ENCODE data around the gene KRTAP9-8.
"Not testable (repeated sequence)": the region's sequence is repeated elsewhere in the genome, so short reads cannot be mapped to it uniquely, and the experiment has no call there.

The KRTAP9-8 gene, protein sequence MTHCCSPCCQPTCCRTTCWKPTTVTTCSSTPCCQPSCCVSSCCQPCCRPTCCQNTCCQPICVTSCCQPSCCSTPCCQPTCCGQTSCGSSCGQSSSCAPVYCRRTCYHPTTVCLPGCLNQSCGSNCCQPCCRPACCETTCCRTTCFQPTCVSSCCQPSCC

GRCh38 chr17:41237949-41238437 lies at the start of gene KRTAP9-8:
TSS of gene KRTAP9-8 (plus strand) at chr17:41237999. CDS start at chr17:41238052, 53 bp downstream.
- DNase-seq (ENCODE audit: low read depth), result not testable (repeated sequence)

DNA sequence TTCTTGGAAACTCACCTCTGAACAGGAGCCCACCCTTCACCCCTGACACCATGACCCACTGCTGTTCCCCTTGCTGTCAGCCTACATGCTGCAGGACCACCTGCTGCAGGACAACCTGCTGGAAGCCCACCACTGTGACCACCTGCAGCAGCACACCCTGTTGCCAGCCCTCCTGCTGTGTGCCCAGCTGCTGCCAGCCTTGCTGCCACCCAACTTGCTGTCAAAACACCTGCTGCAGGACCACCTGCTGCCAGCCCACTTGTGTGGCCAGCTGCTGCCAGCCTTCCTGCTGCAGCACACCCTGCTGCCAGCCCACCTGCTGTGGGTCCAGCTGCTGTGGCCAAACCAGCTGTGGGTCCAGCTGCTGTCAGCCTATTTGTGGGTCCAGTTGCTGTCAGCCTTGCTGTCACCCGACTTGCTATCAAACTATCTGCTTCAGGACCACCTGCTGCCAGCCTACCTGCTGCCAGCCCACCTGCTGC lies 47.9 kb upstream of the KRTAP9-8 start, which contains the start of gene KRTAP9-1:
KRTAP9-1 (plus strand) TSS at position 51 of the 482 bp plus-strand sequence; CDS start at position 51, 0 bp downstream.
- not testable (repeated sequence) for DNase-seq (ENCODE audit: low read depth)

DNA sequence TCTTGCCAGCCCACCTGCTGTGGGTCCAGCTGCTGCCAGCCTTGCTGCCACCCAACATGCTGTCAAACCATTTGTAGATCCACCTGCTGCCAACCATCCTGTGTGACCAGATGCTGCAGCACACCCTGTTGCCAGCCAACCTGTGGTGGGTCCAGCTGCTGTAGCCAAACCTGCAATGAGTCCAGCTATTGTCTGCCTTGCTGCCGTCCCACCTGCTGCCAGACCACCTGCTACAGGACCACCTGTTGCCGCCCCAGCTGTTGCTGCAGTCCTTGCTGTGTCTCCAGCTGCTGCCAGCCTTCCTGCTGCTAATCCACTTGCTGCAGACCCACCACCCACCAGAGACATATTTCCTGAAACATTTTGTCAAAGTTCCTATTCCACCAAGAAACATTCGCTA lies 47.5 kb upstream of the KRTAP9-8 start:
- DNase-seq (ENCODE audit: low read depth), result no peak

DNA sequence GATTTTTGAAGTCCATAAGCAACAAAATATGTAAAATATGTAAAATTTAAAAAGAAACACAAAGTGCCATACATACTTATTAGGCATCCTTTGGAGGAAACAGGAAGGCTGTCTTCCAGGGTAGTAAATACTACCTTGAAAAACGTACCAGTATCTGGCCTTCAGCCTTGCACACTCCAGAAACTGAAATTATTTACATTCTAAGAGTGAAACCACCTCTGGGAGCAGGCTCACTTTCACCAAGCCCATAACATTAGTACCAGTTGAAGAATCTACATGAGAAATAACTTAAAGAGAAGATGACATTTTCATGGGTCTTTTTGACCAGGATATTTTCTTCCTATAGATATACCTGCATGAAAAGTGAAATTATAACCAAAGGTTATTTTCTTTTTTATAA lies 41.7 kb upstream of the KRTAP9-8 start:
- DNase-seq (ENCODE audit: low read depth), result no peak

- no peak for DNase-seq (ENCODE audit: low read depth)
Measured at GRCh38 chr17:41199421-41200078, 38.2 kb upstream of the KRTAP9-8 start.

DNA sequence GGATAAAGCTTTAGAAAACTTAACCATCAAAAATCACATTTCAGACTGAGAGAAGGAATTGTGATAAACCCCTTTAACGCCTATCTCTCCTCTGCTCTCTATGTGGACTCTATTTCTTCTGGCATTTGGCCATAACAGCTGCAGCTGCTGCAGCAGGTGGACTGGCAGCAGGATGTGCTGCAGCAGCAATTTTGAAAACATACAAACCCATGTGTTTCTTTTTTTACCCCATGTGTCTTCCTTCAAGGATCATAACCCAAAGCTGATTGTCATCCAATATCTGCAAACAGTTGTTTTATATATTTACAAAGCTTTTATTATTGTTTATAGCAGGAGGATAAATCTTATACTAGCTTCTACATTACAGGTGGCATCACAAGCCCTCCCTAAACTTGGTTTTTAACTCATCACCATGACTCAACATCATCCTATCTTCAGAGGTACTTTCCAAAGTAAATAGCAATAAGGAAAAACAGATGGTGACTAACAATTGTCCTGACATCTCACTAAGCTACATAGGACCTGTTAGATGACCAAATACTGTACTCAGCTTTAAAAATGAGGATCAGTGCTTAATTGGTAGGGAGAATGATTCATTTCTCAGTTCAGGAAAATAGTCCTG lies 25.8 kb upstream of the KRTAP9-8 start:
- DNase-seq (ENCODE audit: low read depth), result no peak

DNA sequence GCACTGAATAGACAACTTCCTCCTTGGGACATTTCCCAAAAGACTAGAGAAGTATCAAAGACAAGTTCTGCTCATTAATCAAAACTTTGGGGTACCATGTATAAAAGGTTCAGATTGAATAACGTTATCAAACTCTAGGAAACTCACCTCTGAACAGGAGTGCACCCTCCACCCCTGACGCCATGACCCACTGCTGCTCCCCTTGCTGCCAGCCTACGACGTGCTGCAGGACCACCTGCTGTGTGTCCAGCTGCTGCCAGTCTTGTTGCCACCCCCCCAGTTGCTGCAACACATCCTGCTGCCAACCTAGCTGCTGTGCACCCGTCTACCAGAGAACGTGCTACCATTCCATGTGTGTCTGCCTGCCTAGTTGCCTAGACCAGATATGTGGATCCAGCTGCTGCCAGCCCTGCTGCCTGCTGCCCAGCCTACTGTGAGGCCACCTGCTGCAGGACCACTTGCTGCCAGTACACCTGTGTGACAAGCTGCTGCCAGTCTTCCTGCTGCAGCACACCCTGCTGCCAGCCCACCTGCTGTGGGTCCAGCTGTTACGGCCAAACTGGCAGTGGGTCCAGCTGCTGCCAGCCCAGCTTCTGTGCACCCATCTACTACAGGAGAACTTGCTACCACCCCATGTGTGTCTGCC lies 25.2 kb upstream of the KRTAP9-8 start:
- DNase-seq (ENCODE audit: low read depth), result no peak

- no peak for DNase-seq (ENCODE audit: low read depth)
Measured at GRCh38 chr17:41215681-41216080, 22.1 kb upstream of the KRTAP9-8 start.

GRCh38 chr17:41223821-41224220 lies 14.0 kb upstream of the KRTAP9-8 start:
- DNase-seq (ENCODE audit: low read depth), result no peak

GRCh38 chr17:41226051-41226450 lies 11.7 kb upstream of the KRTAP9-8 start:
- no peak for DNase-seq (ENCODE audit: low read depth)

GRCh38 chr17:41226598-41227095 lies 11.2 kb upstream of the KRTAP9-8 start, which contains the start of gene KRTAP9-2:
TSS of gene KRTAP9-2 (plus strand) at chr17:41226648. CDS start at chr17:41226655, 7 bp downstream.
- DNase-seq (ENCODE audit: low read depth), result not testable (repeated sequence)

DNA sequence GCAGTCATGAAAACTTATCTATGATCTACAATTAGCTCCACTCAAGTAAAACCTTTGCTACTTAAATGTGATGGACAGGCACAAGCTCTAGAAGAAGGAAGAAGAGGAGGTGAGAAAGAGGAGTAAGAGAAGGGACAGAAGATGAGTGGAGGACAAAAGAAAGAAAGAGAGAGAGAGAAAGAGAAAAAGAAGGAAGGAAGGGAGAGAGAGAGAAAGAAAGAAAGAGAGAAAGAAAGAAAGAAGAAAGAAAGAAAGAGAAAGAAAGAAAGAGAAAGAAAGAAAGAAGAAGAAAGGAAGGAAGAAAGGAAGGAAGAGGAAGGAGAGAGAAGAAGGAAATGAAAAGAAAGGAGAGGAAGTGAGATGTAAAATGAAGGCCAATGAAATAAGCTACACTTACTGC lies 7.7 kb upstream of the KRTAP9-8 start:
- no peak for DNase-seq (ENCODE audit: low read depth)

DNA sequence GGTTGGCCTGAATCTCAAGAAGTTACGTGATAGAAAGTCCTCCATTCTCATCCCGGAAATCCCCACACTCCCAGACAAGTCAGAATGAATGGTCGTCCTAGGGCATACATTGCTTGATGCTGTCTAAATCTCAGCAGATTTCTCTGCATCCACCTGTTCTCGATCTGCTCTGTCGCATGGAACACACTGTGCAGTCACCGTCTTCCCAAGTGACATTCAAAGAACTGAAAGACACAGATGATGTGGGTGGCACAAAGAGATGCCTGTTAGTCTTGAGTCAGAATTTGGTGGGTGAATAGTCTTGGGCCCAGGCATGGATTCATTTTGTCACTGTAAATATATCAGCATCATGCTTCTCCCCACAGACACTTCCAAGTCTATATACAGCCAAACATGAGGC lies 6.1 kb upstream of the KRTAP9-8 start:
- DNase-seq (ENCODE audit: low read depth), result no peak

DNA sequence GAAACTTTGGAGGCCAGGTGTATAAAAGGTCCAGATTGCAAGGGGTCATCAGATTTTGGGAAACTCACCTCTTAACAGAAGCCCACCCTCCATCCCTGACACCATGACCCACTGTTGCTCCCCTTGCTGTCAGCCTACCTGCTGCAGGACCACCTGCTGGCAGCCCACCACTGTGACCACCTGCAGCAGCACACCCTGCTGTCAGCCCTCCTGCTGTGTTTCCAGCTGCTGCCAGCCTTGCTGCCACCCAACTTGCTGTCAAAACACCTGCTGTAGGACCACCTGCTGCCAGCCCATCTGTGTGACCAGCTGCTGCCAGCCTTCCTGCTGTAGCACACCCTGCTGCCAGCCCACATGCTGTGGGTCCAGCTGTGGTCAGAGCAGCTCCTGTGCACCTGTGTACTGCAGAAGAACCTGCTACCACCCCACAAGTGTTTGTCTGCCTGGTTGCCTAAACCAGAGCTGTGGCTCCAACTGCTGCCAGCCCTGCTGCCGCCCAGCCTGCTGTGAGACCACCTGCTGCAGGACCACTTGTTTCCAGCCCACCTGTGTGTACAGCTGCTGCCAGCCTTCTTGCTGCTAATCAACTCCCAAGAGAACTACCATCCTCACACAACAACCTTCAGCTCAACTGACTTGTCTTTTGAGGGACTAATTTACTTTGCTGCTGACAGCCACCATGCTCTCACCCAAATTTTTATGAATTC lies 5.2 kb upstream of the KRTAP9-8 start, which contains the start of gene KRTAP9-3:
KRTAP9-3 (plus strand) TSS at position 51 of the 707 bp plus-strand sequence; CDS start at position 104, 53 bp downstream.
- not testable (repeated sequence) for DNase-seq (ENCODE audit: low read depth)

GRCh38 chr17:41237116-41237515 lies 683 bp upstream of the KRTAP9-8 start:
- DNase-seq (ENCODE audit: low read depth), result not testable (repeated sequence)

- not testable (repeated sequence) for DNase-seq (ENCODE audit: low read depth)
Measured at GRCh38 chr17:41246995-41247787, 9.4 kb downstream of the KRTAP9-8 start.

DNA sequence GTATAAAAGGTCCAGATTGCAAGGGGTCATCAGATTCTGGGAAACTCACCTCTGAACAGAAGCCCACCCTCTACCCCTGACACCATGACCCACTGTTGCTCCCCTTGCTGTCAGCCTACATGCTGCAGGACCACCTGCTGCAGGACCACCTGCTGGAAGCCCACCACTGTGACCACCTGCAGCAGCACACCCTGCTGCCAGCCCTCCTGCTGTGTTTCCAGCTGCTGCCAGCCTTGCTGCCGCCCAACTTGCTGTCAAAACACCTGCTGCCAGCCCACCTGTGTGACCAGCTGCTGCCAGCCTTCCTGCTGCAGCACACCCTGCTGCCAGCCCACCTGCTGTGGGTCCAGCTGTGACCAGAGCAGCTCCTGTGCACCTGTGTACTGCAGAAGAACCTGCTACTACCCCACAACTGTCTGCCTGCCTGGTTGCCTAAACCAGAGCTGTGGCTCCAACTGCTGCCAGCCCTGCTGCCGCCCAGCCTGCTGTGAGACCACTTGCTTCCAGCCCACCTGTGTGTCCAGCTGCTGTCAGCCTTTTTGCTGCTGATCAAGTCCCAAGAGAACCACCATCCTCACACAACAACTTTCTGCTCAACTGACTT lies 11.9 kb downstream of the KRTAP9-8 start, which contains the start of gene KRTAP9-4:
KRTAP9-4 (plus strand) TSS at position 51 of the 604 bp plus-strand sequence; CDS start at position 85, 34 bp downstream.
- DNase-seq (ENCODE audit: low read depth), result not testable (repeated sequence)

DNA sequence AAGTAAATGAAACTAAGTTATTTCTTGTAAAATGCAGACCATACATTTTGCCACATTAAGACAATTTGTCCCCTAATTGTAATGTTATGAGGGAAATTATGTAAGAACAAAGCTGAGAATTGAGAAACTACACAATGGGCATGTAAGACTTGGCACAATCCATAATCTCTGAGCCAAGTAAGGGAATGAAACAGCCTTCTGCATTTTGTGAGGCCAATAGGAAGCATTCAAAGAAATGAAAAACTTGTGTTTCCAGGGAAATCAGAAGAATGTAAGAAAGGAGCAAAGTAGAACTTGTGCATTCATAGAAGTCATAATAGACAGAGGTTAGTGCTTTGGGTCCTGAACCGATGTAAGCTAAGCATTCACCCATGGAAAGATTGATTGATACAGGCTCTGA lies 13.5 kb downstream of the KRTAP9-8 start:
- no peak for DNase-seq (ENCODE audit: low read depth)

DNA sequence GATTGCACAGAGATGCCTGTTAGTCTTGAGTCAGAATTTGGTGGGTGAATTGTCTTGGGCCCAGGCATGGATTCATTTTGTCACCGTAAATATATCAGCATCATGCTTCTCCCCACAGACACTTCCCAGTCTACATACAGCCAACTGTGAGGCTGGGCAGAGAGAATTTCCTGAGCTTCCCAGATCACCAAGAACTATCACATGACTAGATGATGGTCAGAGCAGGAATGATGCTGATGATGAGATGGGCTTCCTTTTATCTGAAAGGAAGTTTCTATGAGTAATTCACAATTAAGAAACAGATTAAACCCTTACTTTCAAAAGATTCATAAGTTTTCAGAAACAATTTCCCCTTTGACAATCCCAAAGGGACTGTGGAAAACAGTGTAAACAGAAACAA lies 17.1 kb downstream of the KRTAP9-8 start:
- no peak for DNase-seq (ENCODE audit: low read depth)

All from stimulated activated CD8-positive, alpha-beta memory T cell treated with anti-CD3 and anti-CD28 coated beads, Interleukin-15, amount 100 ng/mL, for 1 hour (primary cell).